Liver (tissue), 3 donors: ENCODE data around the gene TMEM50A.

Source experiments
- GABPA ChIP-seq, 2 donors: IDR thresholded peaks in 1 of 2; conservative IDR thresholded peaks in 1 of 2; 2 replicates each; pipeline ENCODE4 v1.6.1; 2016; ENCODE audit warnings: antibody characterized with exemption in 2 of 2, mild to moderate bottlenecking in 1 of 2, moderate library complexity in 1 of 2
- RAD21 ChIP-seq, 2 donors: IDR thresholded peaks; 2 replicates each; pipeline ENCODE4 v1.6.1; 2016; ENCODE audit warnings: antibody characterized with exemption in 2 of 2, mild to moderate bottlenecking in 2 of 2
- TAF1 ChIP-seq: conservative IDR thresholded peaks from 2 replicates; pipeline ENCODE4 v1.6.1; 2016; ENCODE audit warnings: antibody characterized with exemption, mild to moderate bottlenecking
- TF ChIP-seq, protein P1 (sequence below): fragments of 150-350 bp; IDR thresholded peaks from 2 replicates; pipeline ENCODE4 v1.5.1; 2017; ENCODE audit warnings: improper control_type of control experiment, low read depth, low read length; ENCODE audit not compliant: missing input control
- donor health status: healthy.
- donor health status: healthy.

DNA sequence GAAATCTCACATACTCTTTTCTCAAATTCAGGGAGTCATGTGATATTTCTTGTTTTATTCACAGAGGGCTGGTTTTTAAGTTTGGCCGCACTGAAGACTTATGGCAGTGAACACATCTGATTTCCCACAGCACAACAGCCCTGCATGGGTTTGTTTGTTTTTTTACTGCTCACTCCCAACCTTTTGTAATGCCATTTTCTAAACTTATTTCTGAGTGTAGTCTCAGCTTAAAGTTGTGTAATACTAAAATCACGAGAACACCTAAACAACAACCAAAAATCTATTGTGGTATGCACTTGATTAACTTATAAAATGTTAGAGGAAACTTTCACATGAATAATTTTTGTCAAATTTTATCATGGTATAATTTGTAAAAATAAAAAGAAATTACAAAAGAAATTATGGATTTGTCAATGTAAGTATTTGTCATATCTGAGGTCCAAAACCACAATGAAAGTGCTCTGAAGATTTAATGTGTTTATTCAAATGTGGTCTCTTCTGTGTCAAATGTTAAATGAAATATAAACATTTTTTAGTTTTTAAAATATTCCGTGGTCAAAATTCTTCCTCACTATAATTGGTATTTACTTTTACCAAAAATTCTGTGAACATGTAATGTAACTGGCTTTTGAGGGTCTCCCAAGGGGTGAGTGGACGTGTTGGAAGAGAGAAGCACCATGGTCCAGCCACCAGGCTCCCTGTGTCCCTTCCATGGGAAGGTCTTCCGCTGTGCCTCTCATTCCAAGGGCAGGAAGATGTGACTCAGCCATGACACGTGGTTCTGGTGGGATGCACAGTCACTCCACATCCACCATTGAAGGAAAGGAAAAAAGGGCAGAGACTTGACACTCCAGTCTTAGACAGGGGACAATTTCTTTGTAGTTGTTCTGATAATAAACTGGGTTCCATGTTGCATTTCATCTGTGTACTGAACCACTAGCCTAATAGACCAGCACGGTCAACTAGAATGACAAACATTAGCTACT lies 22.8 kb downstream of the TMEM50A start:
- TF ChIP-seq, protein P1, sequence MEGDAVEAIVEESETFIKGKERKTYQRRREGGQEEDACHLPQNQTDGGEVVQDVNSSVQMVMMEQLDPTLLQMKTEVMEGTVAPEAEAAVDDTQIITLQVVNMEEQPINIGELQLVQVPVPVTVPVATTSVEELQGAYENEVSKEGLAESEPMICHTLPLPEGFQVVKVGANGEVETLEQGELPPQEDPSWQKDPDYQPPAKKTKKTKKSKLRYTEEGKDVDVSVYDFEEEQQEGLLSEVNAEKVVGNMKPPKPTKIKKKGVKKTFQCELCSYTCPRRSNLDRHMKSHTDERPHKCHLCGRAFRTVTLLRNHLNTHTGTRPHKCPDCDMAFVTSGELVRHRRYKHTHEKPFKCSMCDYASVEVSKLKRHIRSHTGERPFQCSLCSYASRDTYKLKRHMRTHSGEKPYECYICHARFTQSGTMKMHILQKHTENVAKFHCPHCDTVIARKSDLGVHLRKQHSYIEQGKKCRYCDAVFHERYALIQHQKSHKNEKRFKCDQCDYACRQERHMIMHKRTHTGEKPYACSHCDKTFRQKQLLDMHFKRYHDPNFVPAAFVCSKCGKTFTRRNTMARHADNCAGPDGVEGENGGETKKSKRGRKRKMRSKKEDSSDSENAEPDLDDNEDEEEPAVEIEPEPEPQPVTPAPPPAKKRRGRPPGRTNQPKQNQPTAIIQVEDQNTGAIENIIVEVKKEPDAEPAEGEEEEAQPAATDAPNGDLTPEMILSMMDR: no peak
- TF ChIP-seq GABPA (IDR thresholded peaks at IDR 0.05 in 1 of 2, conservative IDR thresholded peaks at IDR 0.05 in 1 of 2): no peak
- TF ChIP-seq TAF1: no peak
- no peak for TF ChIP-seq RAD21 (IDR thresholded peaks at IDR 0.05)
